ENCODE measurements around the gene ZNF155. TPM values are rescaled to one million over a fixed set of nuclear protein-coding genes. Genes with fewer than 3 reads are reported as not detected.

Gene ZNF155
- total and polyA plus RNA-seq, 2 donors (not counting 1 experiment from before 2014, with no cell fraction given), result 7.4 to 12.2 TPM

DNA sequence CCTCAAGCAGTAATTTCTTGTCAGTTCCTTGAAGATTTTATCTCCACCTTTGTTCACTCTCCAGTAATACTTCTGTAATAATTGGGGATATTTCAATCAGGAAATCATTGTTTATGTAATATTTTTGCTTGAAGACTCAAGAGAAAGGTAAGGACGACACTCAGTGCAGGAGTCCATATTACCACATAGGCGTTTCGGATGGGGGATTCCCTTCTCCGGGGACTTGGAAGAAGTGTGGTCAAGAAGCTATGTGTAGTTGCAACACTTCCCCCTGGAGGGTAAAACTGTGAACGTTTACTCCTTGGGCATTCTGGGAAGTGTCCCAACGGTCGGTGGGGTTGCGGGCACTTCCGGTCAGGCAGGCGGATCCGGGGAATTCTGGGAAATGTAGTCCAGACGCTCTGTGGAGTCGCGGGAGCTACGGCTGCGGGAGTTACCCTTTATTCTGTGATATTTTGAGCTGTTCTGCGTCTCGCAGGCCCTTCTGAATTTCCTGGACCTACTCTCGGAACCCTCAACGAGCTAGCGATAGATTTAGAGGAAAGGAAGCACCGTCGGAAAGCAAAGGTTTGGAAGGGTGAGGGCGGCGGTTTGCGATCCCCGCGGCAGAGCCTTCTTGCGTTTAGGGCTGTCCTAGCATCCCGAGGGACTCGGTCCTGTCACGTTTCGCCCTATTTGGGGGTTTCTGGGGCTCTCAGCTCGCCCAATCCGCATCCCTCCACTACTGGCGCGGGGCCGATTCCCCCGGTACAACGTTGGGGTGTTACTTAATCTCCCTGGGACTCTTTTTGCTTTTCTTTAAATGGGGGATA is 32.9 kb upstream of the ZNF155 start, which contains the start of gene ZNF221:
Gene ZNF221, plus strand, starts transcription at position 395 of the 812 bp plus-strand sequence. CDS start 11,499 bp downstream, outside the sequence.
- peaks cover 2% of the 10 kb centered on the region for H3K79me2 ChIP-seq (ENCODE audit: control insufficient read depth, insufficient read depth, low read length)
- peak within 1 kb of the TSS; percentile 34 for H3K9ac ChIP-seq (ENCODE audit: insufficient read depth, low read length)
- H3K36me3 ChIP-seq (ENCODE audit: control insufficient read depth, insufficient read depth, low read length), result no peaks in the 10 kb centered on the region
- H3K4me1 ChIP-seq (ENCODE audit: control insufficient read depth, extremely low read depth, insufficient read depth, low read length), result no peaks in the 10 kb centered on the region
- H3K9me3 ChIP-seq (ENCODE audit: control insufficient read depth, insufficient read depth, low read depth, low read length), result no peaks in the 10 kb centered on the region
- H3K27ac ChIP-seq (ENCODE audit: insufficient read depth, low read length), result peak within 1 kb of the TSS; percentile 58
- peak within 1 kb of the TSS; percentile 95 for H2AFZ ChIP-seq (ENCODE audit: low read length)
- TF ChIP-seq, protein P1, sequence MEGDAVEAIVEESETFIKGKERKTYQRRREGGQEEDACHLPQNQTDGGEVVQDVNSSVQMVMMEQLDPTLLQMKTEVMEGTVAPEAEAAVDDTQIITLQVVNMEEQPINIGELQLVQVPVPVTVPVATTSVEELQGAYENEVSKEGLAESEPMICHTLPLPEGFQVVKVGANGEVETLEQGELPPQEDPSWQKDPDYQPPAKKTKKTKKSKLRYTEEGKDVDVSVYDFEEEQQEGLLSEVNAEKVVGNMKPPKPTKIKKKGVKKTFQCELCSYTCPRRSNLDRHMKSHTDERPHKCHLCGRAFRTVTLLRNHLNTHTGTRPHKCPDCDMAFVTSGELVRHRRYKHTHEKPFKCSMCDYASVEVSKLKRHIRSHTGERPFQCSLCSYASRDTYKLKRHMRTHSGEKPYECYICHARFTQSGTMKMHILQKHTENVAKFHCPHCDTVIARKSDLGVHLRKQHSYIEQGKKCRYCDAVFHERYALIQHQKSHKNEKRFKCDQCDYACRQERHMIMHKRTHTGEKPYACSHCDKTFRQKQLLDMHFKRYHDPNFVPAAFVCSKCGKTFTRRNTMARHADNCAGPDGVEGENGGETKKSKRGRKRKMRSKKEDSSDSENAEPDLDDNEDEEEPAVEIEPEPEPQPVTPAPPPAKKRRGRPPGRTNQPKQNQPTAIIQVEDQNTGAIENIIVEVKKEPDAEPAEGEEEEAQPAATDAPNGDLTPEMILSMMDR (conservative IDR thresholded peaks at IDR 0.05 in 1 of 2, IDR thresholded peaks at IDR 0.05 in 1 of 2; ENCODE audit: low read depth in 1 of 2, low read length in 2 of 2), result peak; percentile 36 to 39
- TF ChIP-seq EZH2 (IDR thresholded peaks at IDR 0.05; ENCODE audit: low read length, missing control alignments), result no peak
- peak within 1 kb of the TSS; percentile 61 for H3K4me2 ChIP-seq (ENCODE audit: extremely low read depth, insufficient read depth, low read length)
- peak; percentile 98 to 99 for DNase-seq (ENCODE audit: low read depth in 2 of 2)
- no peaks in the 10 kb centered on the region for H4K20me1 ChIP-seq (ENCODE audit: control insufficient read depth, extremely low read depth, insufficient read depth, low read length)
- peak within 1 kb of the TSS; percentile 65 to 98 (median 80) for H3K4me3 ChIP-seq (replicated peaks in 1 of 4; ENCODE audit: control extremely low read depth in 1 of 4, insufficient read depth in 1 of 4, low read depth in 3 of 4, low read length in 4 of 4)
- no peaks in the 10 kb centered on the region for H3K27me3 ChIP-seq (ENCODE audit: control insufficient read depth, insufficient read depth, low read length)

DNA sequence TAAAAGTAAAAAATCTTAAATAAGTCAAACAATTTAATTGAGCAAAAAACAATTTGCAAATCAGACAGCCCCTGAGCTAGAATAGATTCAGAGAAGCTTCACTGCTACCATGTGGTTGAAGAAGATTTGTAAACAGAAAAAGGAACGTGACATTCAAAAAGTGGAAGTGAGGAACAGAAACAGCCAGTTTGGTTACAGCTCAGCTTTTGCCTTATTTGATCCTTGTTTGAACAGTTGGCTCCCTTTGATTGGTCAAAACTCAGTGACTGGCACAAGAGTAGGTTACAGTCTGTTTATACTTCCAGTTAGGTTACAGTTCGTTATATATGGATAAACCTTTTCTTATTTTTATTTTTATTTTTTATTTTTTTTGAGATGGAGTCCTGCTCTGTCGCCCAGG is 27.2 kb upstream of the ZNF155 start:
- Histone ChIP-seq H2AFZ (ENCODE audit: low read length) (no peak overlapping the region), H3K27me3 (ENCODE audit: control insufficient read depth, insufficient read depth, low read length) (no peaks in the 10 kb centered on the region), H3K4me1 (ENCODE audit: control insufficient read depth, extremely low read depth, insufficient read depth, low read length) (peaks cover 2% of the 10 kb centered on the region), H3K79me2 (ENCODE audit: control insufficient read depth, insufficient read depth, low read length) (peaks cover 2% of the 10 kb centered on the region), H4K20me1 (ENCODE audit: control insufficient read depth, extremely low read depth, insufficient read depth, low read length) (no peaks in the 10 kb centered on the region), H3K9me3 (ENCODE audit: control insufficient read depth, insufficient read depth, low read depth, low read length) (no peaks in the 10 kb centered on the region), H3K27ac (ENCODE audit: insufficient read depth, low read length) (no peak overlapping the region), H3K4me2 (ENCODE audit: extremely low read depth, insufficient read depth, low read length) (no peak overlapping the region), H3K9ac (ENCODE audit: insufficient read depth, low read length) (no peak overlapping the region), H3K36me3 (ENCODE audit: control insufficient read depth, insufficient read depth, low read length) (no peaks in the 10 kb centered on the region), H3K4me3 (replicated peaks in 1 of 4; ENCODE audit: control extremely low read depth in 1 of 4, insufficient read depth in 1 of 4, low read depth in 3 of 4, low read length in 4 of 4) (no peak overlapping the region)
- DNase-seq (ENCODE audit: low read depth in 2 of 2), result no peak
- TF ChIP-seq, protein P1 (conservative IDR thresholded peaks at IDR 0.05 in 1 of 2, IDR thresholded peaks at IDR 0.05 in 1 of 2; ENCODE audit: low read depth in 1 of 2, low read length in 2 of 2), result no peak
- TF ChIP-seq EZH2 (IDR thresholded peaks at IDR 0.05; ENCODE audit: low read length, missing control alignments), result no peak

DNA sequence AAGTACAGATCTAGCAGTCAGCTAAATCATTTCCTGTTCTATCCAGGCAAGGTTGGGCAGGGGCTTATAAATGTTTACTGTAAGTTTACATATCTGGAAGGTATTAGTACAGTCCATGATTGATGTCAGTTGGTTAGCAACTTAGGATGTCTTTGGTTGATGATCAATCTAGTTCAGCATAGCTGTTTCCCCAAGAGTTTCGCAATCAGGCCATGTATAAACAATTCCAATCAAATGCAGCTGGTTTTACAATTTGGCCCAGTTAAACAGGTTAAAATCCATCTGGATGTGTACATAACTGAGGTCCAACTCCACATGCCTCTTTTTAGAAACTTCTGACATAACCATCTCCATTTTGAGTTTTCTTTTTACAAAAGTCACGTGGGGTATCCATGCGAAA is 26.1 kb upstream of the ZNF155 start:
- Histone ChIP-seq H3K4me1 (ENCODE audit: control insufficient read depth, extremely low read depth, insufficient read depth, low read length) (peaks cover 2% of the 10 kb centered on the region), H3K9me3 (ENCODE audit: control insufficient read depth, insufficient read depth, low read depth, low read length) (no peaks in the 10 kb centered on the region), H3K9ac (ENCODE audit: insufficient read depth, low read length) (no peak overlapping the region), H2AFZ (ENCODE audit: low read length) (no peak overlapping the region), H3K27me3 (ENCODE audit: control insufficient read depth, insufficient read depth, low read length) (no peaks in the 10 kb centered on the region), H3K36me3 (ENCODE audit: control insufficient read depth, insufficient read depth, low read length) (no peaks in the 10 kb centered on the region), H4K20me1 (ENCODE audit: control insufficient read depth, extremely low read depth, insufficient read depth, low read length) (no peaks in the 10 kb centered on the region), H3K27ac (ENCODE audit: insufficient read depth, low read length) (no peak overlapping the region), H3K79me2 (ENCODE audit: control insufficient read depth, insufficient read depth, low read length) (no peaks in the 10 kb centered on the region), H3K4me2 (ENCODE audit: extremely low read depth, insufficient read depth, low read length) (peak overlapping the region; percentile 0), H3K4me3 (replicated peaks in 1 of 4; ENCODE audit: control extremely low read depth in 1 of 4, insufficient read depth in 1 of 4, low read depth in 3 of 4, low read length in 4 of 4) (no peak overlapping the region)
- DNase-seq (ENCODE audit: low read depth in 2 of 2), result peak; percentile 68 to 86
- TF ChIP-seq, protein P1 (conservative IDR thresholded peaks at IDR 0.05 in 1 of 2, IDR thresholded peaks at IDR 0.05 in 1 of 2; ENCODE audit: low read depth in 1 of 2, low read length in 2 of 2), result no peak
- no peak for TF ChIP-seq EZH2 (IDR thresholded peaks at IDR 0.05; ENCODE audit: low read length, missing control alignments)

Measured in fibroblast of lung (primary cell).